ENCODE results near the gene CLIP1.

Gene CLIP1

GRCh38 chr12:122238861-122239260 is 183.6 kb downstream of the CLIP1 start:
- DNase-seq, result no peak

GRCh38 chr12:122235741-122236140 is 186.7 kb downstream of the CLIP1 start:
- DNase-seq, result no peak

DNA sequence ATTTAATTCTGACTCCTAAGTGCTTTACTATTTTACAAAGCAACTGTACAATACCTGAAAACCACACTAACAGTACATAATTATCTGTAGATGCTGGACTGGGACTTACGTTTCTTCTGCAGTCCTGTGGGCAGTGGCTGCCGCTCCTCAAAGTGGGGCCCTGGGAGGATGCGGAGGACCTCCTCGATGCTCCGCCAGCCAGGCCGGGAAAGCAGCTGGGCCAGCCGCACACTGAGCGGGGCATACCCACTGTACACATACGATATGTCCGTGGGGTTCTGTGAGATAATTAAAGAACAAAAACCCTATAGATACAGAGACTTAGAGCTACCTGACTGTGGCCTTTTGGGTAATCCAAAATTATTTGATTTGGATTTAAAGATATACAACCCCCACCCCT is 189.8 kb downstream of the CLIP1 start:
- no peak for DNase-seq

GRCh38 chr12:122230798-122231197 is 191.7 kb downstream of the CLIP1 start:
- DNase-seq, result no peak

- peak; percentile 5 for DNase-seq
Measured at GRCh38 chr12:122228092-122228491, 194.4 kb downstream of the CLIP1 start.

DNA sequence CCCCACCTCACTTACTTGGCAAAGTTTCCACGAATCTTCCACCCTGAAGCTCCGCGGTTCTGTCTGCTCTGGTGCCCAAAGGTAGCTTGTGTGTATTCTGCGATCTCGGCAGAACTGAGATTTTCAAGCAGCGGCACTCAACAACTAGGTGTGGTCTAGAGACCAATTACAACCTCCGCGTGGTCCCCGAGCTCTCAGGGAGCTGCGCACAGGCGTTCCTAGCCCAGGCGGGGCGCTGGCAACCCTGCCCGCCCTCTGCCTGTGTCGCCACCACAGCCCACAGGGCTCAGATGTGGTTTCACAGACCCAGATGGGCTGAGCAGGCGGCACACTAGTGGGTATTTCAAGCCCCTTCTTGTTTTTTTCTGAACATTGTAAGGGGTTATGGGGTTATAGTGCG is 195.1 kb downstream of the CLIP1 start:
- DNase-seq, result peak; percentile 20

DNA sequence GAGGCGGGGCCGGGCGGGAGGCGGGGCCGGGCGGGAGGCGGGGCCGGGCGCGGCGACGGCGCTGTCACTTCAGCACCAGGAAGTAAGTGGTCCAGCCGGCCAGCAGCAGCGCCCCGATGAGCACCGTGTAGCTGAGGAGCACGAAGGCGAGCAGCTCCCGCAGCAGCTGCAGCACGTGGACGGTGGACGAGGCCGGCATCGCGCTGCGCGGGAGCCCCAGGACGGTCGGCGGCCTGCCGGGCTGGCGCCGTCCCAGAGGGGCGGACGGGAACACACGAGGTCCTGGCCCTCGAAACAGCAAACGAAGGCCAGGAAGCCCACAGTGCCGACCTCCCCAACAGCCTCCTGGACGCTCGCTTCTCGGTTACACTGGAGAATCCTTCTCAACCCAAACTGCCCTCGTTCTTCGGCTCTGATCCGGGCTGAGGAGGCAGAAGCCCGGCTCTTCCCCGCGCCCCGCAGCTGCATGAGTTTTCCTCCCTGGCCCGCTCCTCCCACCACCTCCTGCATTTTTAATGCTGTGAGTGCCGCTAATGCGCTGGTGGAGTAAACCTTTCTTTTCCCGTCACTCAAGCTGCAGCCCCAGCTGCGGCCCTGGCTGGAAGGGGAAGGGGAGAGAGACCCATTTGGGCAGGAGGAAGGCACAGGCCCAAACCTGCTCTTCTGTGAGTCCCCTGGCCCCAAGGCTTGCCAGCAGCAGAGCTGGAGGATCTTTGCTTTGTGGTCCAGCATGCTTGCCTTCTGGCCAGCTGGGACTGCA is 195.9 kb downstream of the CLIP1 start:
- no peak for DNase-seq

DNA sequence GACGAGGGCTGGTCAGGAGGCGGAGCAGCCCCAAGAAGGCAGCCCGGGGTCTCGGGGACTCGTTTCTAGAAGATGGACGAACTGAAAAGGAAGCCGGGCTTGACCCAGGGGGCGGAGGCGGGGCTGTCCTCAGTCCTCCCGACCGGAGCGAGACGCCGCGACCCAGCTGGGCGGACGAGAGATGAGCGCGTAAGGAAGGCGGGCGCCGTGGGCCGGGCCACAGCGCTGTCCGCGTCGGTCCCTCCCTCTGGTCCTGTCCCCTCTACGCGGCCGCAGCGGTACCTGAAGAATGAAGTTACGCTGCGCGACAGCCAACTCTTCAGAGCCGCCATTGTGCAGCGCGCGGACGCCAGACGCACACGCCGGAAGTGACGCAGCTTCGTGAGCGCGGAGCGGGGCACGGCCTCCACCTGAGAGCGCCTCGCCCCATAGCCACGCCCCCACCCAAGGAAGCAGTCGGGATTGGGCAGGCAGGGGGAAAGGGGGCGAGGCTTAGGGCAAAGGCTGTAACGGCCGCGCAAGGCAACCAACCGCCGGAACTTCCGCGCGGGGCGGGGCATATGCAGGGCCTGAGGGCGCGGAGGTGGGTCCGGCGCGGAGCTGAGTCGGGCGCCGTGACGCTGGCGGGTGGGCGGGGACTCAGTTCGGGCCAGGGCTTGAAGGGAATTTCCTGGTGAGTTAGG is 196.6 kb downstream of the CLIP1 start, which contains the start of gene DIABLO:
TSS of gene DIABLO (minus strand) at position 370 of the 683 bp plus-strand sequence. CDS start at position 332, 38 bp downstream.
- peak; percentile 97 for DNase-seq

Data from NCI-H748 treated with DMSO at 0.1 percent for 48 hours (cell line).